ENCODE data around the gene GALK2.

The GALK2 gene

DNA sequence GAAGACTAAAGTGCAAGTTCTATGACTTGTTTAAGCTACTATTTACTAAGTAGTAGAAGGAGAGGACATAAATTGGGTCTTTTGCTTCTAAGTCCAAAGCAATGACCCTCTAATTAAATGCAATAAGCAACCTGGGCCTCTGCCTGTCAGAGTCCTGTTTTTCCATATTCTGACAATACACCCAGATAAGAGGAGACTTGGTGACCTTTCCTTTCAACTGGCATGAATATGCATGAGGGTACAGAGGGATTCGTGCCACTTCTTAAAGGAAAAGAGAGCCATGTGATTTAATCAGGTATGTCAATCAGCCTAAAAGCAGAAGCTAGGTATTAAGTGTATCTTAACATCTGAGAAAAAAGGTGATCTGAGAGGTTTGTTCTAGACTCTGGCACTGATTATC is 202.3 kb downstream of the GALK2 start:
- TF ChIP-seq, protein P1, sequence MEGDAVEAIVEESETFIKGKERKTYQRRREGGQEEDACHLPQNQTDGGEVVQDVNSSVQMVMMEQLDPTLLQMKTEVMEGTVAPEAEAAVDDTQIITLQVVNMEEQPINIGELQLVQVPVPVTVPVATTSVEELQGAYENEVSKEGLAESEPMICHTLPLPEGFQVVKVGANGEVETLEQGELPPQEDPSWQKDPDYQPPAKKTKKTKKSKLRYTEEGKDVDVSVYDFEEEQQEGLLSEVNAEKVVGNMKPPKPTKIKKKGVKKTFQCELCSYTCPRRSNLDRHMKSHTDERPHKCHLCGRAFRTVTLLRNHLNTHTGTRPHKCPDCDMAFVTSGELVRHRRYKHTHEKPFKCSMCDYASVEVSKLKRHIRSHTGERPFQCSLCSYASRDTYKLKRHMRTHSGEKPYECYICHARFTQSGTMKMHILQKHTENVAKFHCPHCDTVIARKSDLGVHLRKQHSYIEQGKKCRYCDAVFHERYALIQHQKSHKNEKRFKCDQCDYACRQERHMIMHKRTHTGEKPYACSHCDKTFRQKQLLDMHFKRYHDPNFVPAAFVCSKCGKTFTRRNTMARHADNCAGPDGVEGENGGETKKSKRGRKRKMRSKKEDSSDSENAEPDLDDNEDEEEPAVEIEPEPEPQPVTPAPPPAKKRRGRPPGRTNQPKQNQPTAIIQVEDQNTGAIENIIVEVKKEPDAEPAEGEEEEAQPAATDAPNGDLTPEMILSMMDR (IDR thresholded peaks at IDR 0.05; ENCODE audit: low read depth, low read length, missing control alignments), result no peak
- no peaks in the 10 kb centered on the region for H3K27me3 ChIP-seq (replicated peaks)
- DNase-seq, result no peak
- no peak overlapping the region for H3K4me3 ChIP-seq (ENCODE audit: low read depth, low read length)
- in situ Hi-C loops (cut with HindIII; ENCODE audit: low pct_ligation_motif_present, low sequenced_read_pairs), result no loop called here
- H3K36me3 ChIP-seq (replicated peaks), result no peaks in the 10 kb centered on the region
- no peak overlapping the region for H3K27ac ChIP-seq

GRCh38 chr15:49379996-49380395 is 209.9 kb downstream of the GALK2 start:
- no peaks in the 10 kb centered on the region for H3K36me3 ChIP-seq (replicated peaks)
- in situ Hi-C loops (cut with HindIII; ENCODE audit: low pct_ligation_motif_present, low sequenced_read_pairs), result no loop called here
- H3K4me3 ChIP-seq (ENCODE audit: low read depth, low read length), result no peak overlapping the region
- TF ChIP-seq, protein P1 (IDR thresholded peaks at IDR 0.05; ENCODE audit: low read depth, low read length, missing control alignments), result no peak
- H3K27me3 ChIP-seq (replicated peaks), result no peaks in the 10 kb centered on the region
- H3K27ac ChIP-seq, result no peak overlapping the region
- DNase-seq, result no peak

- in situ Hi-C loops (cut with HindIII; ENCODE audit: low pct_ligation_motif_present, low sequenced_read_pairs), result no loop called here
- Histone ChIP-seq H3K27ac (no peak overlapping the region), H3K36me3 (replicated peaks) (no peaks in the 10 kb centered on the region), H3K27me3 (replicated peaks) (no peaks in the 10 kb centered on the region), H3K4me3 (ENCODE audit: low read depth, low read length) (no peak overlapping the region)
- TF ChIP-seq, protein P1 (IDR thresholded peaks at IDR 0.05; ENCODE audit: low read depth, low read length, missing control alignments), result no peak
- DNase-seq, result no peak
Observed at GRCh38 chr15:49380912-49381311, 210.9 kb downstream of the GALK2 start.

Measured in brain microvascular endothelial cell (primary cell).